HG03060 (cell line): ENCODE results near the gene MVD.

Source experiments
- ATAC-seq: cut with Tn5 transposase; IDR thresholded peaks from one replicate; pipeline ENCODE4 v1.9.1; 2021; ENCODE audit warnings: low read depth, moderate number of reproducible peaks; ENCODE audit not compliant: unreplicated experiment

The MVD gene

GRCh38 chr16:88697831-88698615 is 35.1 kb upstream of the MVD start:
- ATAC-seq, result no peak

DNA sequence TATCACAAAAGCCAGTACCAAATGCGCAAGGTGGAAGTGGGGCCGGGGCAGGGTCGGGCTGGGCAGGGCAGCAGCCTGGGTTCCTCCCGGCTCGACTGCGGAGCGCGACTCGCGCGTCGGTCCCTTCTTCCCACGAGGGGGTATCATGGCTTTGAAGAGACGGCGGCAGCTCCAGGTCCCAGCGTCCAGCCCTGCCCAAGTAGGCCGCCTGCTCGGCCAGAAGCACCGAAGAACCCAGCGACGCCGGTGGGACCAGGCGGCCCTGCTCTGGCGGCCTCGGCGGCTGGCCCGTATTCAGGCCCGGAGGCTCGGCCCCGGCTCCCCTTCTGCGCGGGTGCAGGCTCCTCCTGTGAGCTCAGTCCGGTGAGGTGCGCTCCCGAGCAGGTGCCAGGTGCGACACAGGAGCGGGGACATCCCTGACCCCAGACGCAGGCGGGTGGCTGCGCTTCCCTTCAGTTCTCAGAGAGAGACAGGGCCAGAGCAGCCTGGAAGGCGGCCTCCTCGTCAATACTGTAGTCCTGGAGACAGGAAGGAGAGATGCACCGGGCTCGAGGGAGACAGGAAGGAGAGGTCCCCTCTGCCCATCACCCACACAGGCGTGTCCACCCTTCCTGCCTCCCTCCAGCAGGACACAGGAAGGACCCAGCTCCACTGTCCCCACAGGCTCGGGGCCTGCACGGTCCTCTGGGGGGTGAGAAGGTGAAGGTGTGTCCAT is 34.4 kb upstream of the MVD start:
- no peak for ATAC-seq

DNA sequence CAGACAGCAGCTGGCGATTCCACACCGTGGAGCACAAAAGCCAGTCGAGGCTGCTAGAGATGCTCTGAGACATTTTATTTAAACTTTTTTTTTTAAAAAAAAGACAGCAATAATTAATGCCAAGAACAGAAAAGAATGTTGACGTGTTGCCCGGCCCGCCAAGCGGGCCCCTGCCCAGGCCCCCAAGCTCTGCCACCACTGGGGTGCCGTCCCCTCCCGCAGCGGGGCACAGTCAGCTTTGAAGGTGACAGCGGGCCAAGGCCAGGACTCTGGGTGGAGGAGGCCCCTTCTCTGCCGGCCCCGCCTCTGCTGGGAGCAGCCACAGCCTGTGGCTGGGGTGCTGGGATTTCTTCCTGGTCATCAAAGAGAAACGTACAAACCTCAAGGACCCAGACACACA is 33.5 kb upstream of the MVD start:
- no peak for ATAC-seq

- ATAC-seq, result no peak
Measured at GRCh38 chr16:88695753-88696152, 32.9 kb upstream of the MVD start.

- ATAC-seq, result no peak
Measured at GRCh38 chr16:88695218-88695617, 32.3 kb upstream of the MVD start.

GRCh38 chr16:88694221-88695087 is 31.6 kb upstream of the MVD start:
- no peak for ATAC-seq

DNA sequence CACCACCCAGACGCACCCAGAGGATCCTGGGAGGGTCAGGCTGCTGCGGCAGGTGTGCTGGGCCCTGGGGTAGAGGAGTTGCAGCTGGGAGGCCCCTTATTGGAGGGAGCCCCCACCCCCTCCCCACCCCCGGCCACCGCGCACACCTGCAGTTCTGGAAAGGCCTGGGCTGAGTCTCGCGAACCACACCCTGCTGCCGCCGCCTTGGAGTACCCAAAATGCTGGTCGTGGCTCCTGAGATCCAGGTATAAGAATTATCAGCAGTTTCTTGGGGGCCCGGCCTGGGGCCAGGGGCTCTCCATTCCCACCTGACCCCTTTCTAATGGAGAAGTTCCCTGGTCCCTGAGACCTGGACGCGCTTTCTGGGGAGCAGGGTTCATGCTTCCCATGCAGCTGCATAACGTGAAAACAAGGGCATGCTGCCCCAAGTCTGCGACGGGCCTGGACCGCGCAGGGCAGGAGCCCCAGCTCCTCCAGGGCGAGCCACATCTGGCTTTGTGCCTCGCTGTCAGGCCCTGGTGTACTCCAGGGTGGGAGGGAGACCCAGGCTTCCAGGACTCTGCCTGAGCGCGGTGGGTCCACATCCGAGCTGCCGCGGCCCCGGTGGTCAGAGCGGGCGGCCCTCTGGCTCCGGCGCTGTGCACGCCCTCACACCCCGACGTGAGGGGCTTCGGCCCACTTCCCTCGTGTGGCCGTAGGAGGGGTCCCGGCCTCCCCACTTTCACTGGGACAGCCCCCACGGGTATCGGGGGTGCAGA is 30.7 kb upstream of the MVD start:
- ATAC-seq, result no peak

DNA sequence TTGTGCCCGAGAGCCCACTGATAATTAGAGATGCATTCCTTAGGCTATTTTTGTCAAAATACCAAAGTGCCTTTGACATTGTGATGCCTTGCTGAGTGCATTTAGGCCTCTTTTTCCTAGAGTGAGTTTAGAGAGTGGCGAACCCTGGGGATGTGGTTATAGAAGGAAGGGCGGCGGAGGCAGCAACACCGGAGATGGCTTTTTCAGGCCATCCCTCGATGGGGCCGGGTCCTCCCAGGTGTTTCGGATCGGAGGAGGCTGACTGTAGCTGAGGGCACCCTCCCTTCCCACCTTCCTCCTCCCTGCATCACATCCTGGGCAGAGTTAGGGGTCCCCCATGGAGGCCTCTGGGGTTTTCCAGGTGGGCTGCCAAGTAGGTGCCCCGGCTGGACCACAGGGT is 30.0 kb upstream of the MVD start:
- ATAC-seq, result no peak

GRCh38 chr16:88691924-88692560 is 29.2 kb upstream of the MVD start:
- ATAC-seq, result no peak

DNA sequence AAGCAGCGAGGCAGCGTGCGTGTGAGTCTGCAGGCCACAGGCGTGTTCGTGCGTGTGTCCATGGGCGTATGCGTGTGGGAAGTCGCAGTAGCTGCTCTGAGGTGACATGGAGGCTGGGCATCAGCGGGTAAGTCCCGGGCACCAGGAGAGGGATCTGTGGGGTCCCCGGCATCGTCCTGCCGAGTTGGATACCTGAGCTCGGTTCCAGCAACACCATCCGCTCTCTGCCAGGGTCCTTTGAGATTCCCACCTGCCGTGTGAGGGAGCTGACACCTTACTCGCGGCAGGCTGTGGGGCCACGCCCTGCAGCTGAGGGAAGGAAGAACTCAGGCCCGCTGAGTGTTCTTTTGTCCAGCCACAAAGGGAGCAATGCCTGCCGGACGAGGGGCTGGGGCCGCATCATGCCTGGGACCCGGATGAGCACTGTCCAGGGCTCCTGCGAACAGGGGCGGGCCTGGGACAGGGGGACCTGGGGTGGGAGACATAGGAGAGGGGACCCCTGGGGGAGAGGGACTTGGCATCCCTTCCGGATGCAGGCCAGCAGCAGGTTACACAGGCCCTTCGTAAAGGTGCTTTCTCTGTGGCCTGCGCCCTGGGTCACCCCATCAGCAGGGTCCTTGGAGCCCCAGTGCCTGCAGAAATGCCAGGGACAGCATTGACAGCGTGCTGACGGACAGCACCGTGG is 28.4 kb upstream of the MVD start:
- no peak for ATAC-seq

DNA sequence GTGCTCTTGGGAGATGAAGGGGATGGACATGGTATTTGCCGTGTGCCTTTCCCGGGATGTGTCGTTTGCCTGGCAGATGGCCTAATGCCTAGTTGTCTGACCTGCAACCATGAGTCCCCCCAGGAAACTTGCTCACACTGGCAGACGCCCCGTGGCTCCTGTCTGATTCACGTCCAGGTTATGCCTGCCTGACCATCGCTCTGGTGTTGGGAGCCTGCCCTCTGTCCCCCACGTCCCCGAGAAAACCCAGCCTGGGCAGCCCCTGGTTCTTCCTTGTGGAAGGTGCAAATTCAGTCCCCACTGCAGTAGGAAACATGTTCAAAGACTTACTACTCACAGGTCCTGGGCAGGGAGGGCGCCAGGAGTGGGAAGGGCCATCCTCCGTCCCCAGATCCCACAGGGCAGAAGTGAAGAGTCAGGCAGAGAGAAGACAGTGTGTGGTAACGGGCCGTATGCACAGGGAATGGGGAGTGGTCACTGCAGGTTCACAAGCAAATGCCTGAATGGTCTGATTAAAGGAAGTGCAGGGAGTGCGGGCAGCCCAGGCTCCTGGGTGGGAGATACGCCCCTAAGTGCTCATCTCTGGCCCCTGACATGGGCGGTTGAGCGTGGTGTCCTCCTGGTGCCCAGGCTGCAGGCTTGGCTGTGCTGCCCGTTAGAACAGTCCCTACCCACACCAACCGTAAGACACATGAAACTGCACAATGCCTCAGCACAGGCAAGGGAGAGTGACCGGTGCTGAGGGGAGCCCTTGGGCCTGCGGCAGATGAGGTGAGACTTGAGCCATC is 27.6 kb upstream of the MVD start:
- no peak for ATAC-seq

GRCh38 chr16:88688013-88688778 is 25.3 kb upstream of the MVD start:
- no peak for ATAC-seq

DNA sequence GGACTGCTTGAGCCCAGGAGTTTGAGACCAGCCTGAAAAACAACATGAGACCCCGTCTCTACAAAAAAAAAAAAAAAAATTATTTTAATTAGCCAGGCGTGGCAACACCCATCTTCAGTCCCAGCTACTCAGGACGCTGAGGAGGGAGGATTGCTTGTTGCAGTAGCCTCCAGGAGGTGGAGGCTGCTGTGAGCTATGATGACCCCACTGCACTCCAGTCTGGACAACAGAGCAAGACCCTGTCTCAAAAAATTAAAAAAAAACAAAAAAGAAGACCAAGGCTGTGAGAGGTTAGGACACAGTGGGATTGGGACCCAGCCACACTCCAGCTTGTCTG is 24.8 kb upstream of the MVD start:
- ATAC-seq, result no peak

DNA sequence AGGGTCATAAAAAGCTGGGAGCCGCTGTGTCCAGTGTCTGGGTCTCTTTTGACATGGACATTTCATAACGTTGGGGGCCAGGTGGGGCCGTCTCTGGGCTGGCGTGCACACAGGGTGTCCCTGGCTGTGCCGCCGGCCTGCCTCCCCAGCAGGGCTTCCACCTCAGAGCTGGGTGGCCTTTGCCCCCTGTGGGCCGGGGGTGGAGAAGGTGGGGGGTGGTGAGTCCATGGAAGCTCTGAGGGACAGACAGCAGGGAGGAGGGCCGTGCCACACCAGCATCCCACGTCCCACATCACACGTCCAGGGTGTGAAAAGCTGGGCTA is 24.3 kb upstream of the MVD start:
- no peak for ATAC-seq

- no peak for ATAC-seq
Measured at GRCh38 chr16:88686439-88687253, 23.8 kb upstream of the MVD start, which contains the start of gene SNAI3. Gene SNAI3 (minus strand): TSS chr16:88686507. CDS start chr16:88686406, 101 bp downstream.

DNA sequence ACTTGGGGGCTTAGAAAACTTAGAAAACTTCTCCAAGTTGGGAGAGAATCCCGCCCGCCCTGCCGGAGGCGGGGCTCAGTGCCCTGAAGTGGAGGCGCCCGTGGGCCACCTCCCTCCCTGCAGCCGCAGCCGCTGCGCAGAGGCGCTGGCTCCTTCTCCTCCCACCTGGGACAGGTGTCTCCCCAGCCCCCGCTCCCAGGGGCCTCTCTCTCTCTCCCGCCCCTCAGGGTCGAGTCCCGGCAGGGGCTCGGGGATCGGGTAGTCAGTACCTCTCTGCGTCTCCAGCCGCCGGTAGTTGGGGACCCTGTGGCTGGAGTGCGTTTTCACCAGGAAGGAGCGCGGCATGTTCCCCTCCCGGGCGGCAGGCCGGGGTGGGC is 23.2 kb upstream of the MVD start:
- no peak for ATAC-seq
